ENCODE data around the gene GLG1.
"Not testable (repeated sequence)": the region's sequence is repeated elsewhere in the genome, so short reads cannot be mapped to it uniquely, and the experiment has no call there.

GLG1 gene

DNA sequence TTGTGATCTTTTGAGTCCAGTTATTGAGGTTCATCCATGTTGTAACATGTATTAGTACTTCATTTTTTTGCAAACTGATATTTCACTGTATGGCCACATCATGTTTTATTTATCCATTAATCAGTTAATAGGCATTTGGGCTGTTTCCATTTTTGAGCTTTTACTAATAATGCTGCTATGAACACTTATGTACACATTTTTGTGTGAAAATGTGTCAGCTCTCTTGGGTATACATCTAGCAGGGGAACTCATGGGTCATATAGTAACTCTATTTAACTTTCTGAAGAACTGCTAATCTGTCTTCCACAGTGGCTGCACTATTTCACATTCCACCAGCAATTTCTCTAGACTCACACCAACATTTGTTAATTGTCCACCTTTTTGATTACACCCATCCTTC is 82.0 kb downstream of the GLG1 start:
- H3K4me1 ChIP-seq (ENCODE audit: insufficient read depth, low read length), result peaks cover 5% of the 10 kb centered on the region; the same call in 1 of the 2 replicates
- H3K4me3 ChIP-seq (ENCODE audit: low read length), result no peak overlapping the region
- H3K27ac ChIP-seq (ENCODE audit: low read depth, low read length), result no peak overlapping the region
- no peaks in the 10 kb centered on the region for H3K27me3 ChIP-seq (ENCODE audit: insufficient read depth, low read length)
- no peaks in the 10 kb centered on the region for H3K9me3 ChIP-seq (ENCODE audit: insufficient read depth, low read depth, low read length)
- peaks cover 18% of the 10 kb centered on the region; the same call in 1 of the 2 replicates for H3K36me3 ChIP-seq (ENCODE audit: insufficient read depth, low read length)
- H3K9ac ChIP-seq (ENCODE audit: low read depth, low read length), result no peak overlapping the region

GRCh38 chr16:74524117-74524516 is 82.8 kb downstream of the GLG1 start:
- no peaks in the 10 kb centered on the region for H3K9me3 ChIP-seq (ENCODE audit: insufficient read depth, low read depth, low read length)
- no peaks in the 10 kb centered on the region for H3K27me3 ChIP-seq (ENCODE audit: insufficient read depth, low read length)
- H3K9ac ChIP-seq (ENCODE audit: low read depth, low read length), result no peak overlapping the region
- WGBS, result 100% methylated on average over 5 of the region's 5 CpGs
- H3K4me3 ChIP-seq (ENCODE audit: low read length), result no peak overlapping the region
- no peak overlapping the region for H3K27ac ChIP-seq (ENCODE audit: low read depth, low read length)
- peaks cover 18% of the 10 kb centered on the region; the same call in 1 of the 2 replicates for H3K36me3 ChIP-seq (ENCODE audit: insufficient read depth, low read length)
- H3K4me1 ChIP-seq (ENCODE audit: insufficient read depth, low read length), result peaks cover 5% of the 10 kb centered on the region; the same call in 1 of the 2 replicates

GRCh38 chr16:74523706-74524105 is 83.2 kb downstream of the GLG1 start:
- not testable (repeated sequence) for H3K27me3 ChIP-seq (ENCODE audit: insufficient read depth, low read length); H3K9ac ChIP-seq (ENCODE audit: low read depth, low read length); H3K4me1 ChIP-seq (ENCODE audit: insufficient read depth, low read length); H3K4me3 ChIP-seq (ENCODE audit: low read length); H3K27ac ChIP-seq (ENCODE audit: low read depth, low read length); H3K9me3 ChIP-seq (ENCODE audit: insufficient read depth, low read depth, low read length)
- peaks cover 18% of the 10 kb centered on the region; the same call in 1 of the 2 replicates for H3K36me3 ChIP-seq (ENCODE audit: insufficient read depth, low read length)
- 96% methylated on average over 3 of the region's 3 CpGs for WGBS

DNA sequence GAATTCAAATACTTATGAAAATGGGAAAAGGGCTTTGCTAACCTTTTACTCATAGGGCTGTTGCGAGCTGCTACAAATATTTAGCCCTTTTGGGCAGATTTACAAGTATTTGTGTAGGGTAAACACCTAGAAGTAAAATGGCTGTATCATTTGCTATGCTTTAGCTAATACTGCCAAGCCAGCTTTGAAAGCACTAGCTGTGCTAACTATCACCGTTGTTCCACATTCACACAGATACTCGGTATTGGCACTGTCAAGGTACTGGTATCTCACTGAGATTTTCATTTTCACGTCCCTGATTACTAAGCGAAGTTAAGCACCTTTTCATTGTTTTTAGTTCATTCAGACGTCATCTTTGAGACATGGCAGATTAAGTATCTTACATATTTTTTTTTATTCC is 84.8 kb downstream of the GLG1 start:
- no peak overlapping the region for H3K4me3 ChIP-seq (ENCODE audit: low read length)
- H3K9me3 ChIP-seq (ENCODE audit: insufficient read depth, low read depth, low read length), result no peaks in the 10 kb centered on the region
- H3K36me3 ChIP-seq (ENCODE audit: insufficient read depth, low read length), result peaks cover 18% of the 10 kb centered on the region; the same call in 1 of the 2 replicates
- peaks cover 5% of the 10 kb centered on the region; the same call in 1 of the 2 replicates for H3K4me1 ChIP-seq (ENCODE audit: insufficient read depth, low read length)
- H3K27me3 ChIP-seq (ENCODE audit: insufficient read depth, low read length), result no peaks in the 10 kb centered on the region
- H3K27ac ChIP-seq (ENCODE audit: low read depth, low read length), result no peak overlapping the region
- H3K9ac ChIP-seq (ENCODE audit: low read depth, low read length), result no peak overlapping the region
- WGBS, result 96% methylated on average over 6 of the region's 6 CpGs

DNA sequence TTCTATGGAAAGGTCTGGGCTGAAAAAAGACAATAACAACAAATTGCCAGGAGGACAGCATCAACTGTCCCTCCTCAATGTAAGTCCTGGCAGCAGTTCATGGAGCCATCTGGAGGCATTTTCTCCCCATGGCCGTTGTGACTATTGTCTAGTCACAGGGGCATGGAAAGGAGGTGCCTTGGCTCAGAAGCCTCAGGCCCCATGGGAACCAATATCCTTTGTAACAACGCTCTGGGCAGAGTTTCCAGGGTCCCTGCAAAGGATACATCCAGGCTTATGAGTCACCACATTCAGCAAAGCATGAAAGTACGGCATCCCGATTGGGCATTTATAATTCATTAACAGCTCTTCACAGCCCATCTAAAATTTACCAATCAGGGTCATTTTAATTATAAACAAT is 85.2 kb downstream of the GLG1 start:
- no peak overlapping the region for H3K4me3 ChIP-seq (ENCODE audit: low read length)
- no peak overlapping the region for H3K9ac ChIP-seq (ENCODE audit: low read depth, low read length)
- H3K27ac ChIP-seq (ENCODE audit: low read depth, low read length), result no peak overlapping the region
- H3K27me3 ChIP-seq (ENCODE audit: insufficient read depth, low read length), result no peaks in the 10 kb centered on the region
- 88% methylated on average over 4 of the region's 4 CpGs for WGBS
- no peaks in the 10 kb centered on the region for H3K9me3 ChIP-seq (ENCODE audit: insufficient read depth, low read depth, low read length)
- peaks cover 18% of the 10 kb centered on the region; the same call in 1 of the 2 replicates for H3K36me3 ChIP-seq (ENCODE audit: insufficient read depth, low read length)
- peaks cover 5% of the 10 kb centered on the region; the same call in 1 of the 2 replicates for H3K4me1 ChIP-seq (ENCODE audit: insufficient read depth, low read length)

GRCh38 chr16:74518934-74519333 is 88.0 kb downstream of the GLG1 start:
- not testable (repeated sequence) for H3K9ac ChIP-seq (ENCODE audit: low read depth, low read length); H3K4me3 ChIP-seq (ENCODE audit: low read length); H3K36me3 ChIP-seq (ENCODE audit: insufficient read depth, low read length); H3K4me1 ChIP-seq (ENCODE audit: insufficient read depth, low read length); H3K9me3 ChIP-seq (ENCODE audit: insufficient read depth, low read depth, low read length); H3K27ac ChIP-seq (ENCODE audit: low read depth, low read length); H3K27me3 ChIP-seq (ENCODE audit: insufficient read depth, low read length)
- no CpG with 5 or more reads among the region's 1 CpG for WGBS

- whole genome bisulfite sequencing, result 86% methylated on average over 9 of the region's 9 CpGs
- Histone ChIP-seq H3K9me3 (ENCODE audit: insufficient read depth, low read depth, low read length) (no peaks in the 10 kb centered on the region), H3K36me3 (ENCODE audit: insufficient read depth, low read length) (peaks cover 12% of the 10 kb centered on the region), H3K4me3 (ENCODE audit: low read length) (no peak overlapping the region), H3K4me1 (ENCODE audit: insufficient read depth, low read length) (no peaks in the 10 kb centered on the region), H3K9ac (ENCODE audit: low read depth, low read length) (no peak overlapping the region), H3K27ac (ENCODE audit: low read depth, low read length) (no peak overlapping the region), H3K27me3 (ENCODE audit: insufficient read depth, low read length) (no peaks in the 10 kb centered on the region)
Measured at GRCh38 chr16:74511961-74512360, 95.0 kb downstream of the GLG1 start.

DNA sequence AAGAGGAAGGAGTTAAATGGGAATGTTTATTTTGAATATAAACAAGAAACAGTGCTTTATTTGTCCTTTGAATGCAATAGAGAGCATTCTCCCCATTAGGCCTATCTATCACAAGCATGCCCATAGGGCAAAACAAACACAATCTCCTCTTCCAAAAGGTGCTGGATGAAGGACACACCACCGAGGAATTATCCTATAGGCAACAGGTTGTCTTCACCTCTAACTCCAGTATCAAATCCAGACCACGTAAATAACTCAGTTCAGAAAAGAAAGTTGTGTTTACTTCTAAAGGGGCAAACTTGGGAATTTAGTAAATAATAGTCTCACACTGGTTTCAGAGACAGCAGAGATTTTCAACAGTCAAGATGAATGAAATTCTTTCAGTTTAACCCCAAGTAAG is 101.9 kb downstream of the GLG1 start:
- Histone ChIP-seq H3K9me3 (ENCODE audit: insufficient read depth, low read depth, low read length) (no peaks in the 10 kb centered on the region), H3K27me3 (ENCODE audit: insufficient read depth, low read length) (no peaks in the 10 kb centered on the region), H3K36me3 (ENCODE audit: insufficient read depth, low read length) (peaks cover 61% of the 10 kb centered on the region), H3K4me1 (ENCODE audit: insufficient read depth, low read length) (no peaks in the 10 kb centered on the region), H3K4me3 (ENCODE audit: low read length) (no peak overlapping the region), H3K27ac (ENCODE audit: low read depth, low read length) (no peak overlapping the region), H3K9ac (ENCODE audit: low read depth, low read length) (no peak overlapping the region)
- WGBS, result 84% methylated on average over 2 of the region's 2 CpGs

DNA sequence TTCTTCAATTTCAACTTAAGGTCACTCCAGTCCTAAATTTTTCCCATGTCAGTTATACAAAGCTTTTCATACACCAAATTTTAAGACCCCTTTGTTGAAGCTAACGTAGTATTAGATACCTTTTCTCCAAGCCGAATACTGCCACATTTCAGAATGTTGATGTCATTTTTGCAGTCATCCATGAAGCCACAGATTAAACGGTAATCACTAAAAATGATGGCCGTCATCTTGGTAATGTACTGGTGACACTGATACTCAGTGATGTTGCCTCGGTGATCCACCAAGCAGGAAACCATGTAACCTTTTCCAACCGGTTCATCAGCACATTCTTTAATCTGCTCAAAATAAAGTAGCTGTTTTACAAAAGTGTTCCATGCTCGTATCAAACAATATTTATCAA is 103.5 kb downstream of the GLG1 start:
- peaks cover 63% of the 10 kb centered on the region for H3K36me3 ChIP-seq (ENCODE audit: insufficient read depth, low read length)

GRCh38 chr16:74501484-74502478 is 105.1 kb downstream of the GLG1 start:
- H3K36me3 ChIP-seq (ENCODE audit: insufficient read depth, low read length), result peaks cover 54% of the 10 kb centered on the region
- 94% methylated on average over 6 of the region's 7 CpGs for WGBS
- no peaks in the 10 kb centered on the region for H3K27me3 ChIP-seq (ENCODE audit: insufficient read depth, low read length)
- no peak overlapping the region for H3K9ac ChIP-seq (ENCODE audit: low read depth, low read length)
- H3K27ac ChIP-seq (ENCODE audit: low read depth, low read length), result no peak overlapping the region
- no peaks in the 10 kb centered on the region for H3K9me3 ChIP-seq (ENCODE audit: insufficient read depth, low read depth, low read length)
- no peaks in the 10 kb centered on the region for H3K4me1 ChIP-seq (ENCODE audit: insufficient read depth, low read length)
- no peak overlapping the region for H3K4me3 ChIP-seq (ENCODE audit: low read length)

More for the DNA sequence above, 103.5 kb downstream of the GLG1 start:
- no peaks in the 10 kb centered on the region for H3K27me3 ChIP-seq (ENCODE audit: insufficient read depth, low read length)
- H3K27ac ChIP-seq (ENCODE audit: low read depth, low read length), result no peak overlapping the region
- no peaks in the 10 kb centered on the region for H3K4me1 ChIP-seq (ENCODE audit: insufficient read depth, low read length)
- H3K4me3 ChIP-seq (ENCODE audit: low read length), result no peak overlapping the region
- H3K9me3 ChIP-seq (ENCODE audit: insufficient read depth, low read depth, low read length), result no peaks in the 10 kb centered on the region
- H3K9ac ChIP-seq (ENCODE audit: low read depth, low read length), result no peak overlapping the region
- 95% methylated on average over 7 of the region's 7 CpGs for WGBS

- Histone ChIP-seq H3K27me3 (ENCODE audit: insufficient read depth, low read length) (no peaks in the 10 kb centered on the region), H3K4me3 (ENCODE audit: low read length) (no peak overlapping the region), H3K36me3 (ENCODE audit: insufficient read depth, low read length) (peaks cover 59% of the 10 kb centered on the region), H3K4me1 (ENCODE audit: insufficient read depth, low read length) (no peaks in the 10 kb centered on the region), H3K9me3 (ENCODE audit: insufficient read depth, low read depth, low read length) (no peaks in the 10 kb centered on the region), H3K9ac (ENCODE audit: low read depth, low read length) (no peak overlapping the region), H3K27ac (ENCODE audit: low read depth, low read length) (no peak overlapping the region)
- 97% methylated on average over 3 of the region's 3 CpGs for WGBS
Measured at GRCh38 chr16:74500907-74501306, 106.0 kb downstream of the GLG1 start.

All from HUES64 (cell line).